ENCODE data around the gene RANBP1.

DNA sequence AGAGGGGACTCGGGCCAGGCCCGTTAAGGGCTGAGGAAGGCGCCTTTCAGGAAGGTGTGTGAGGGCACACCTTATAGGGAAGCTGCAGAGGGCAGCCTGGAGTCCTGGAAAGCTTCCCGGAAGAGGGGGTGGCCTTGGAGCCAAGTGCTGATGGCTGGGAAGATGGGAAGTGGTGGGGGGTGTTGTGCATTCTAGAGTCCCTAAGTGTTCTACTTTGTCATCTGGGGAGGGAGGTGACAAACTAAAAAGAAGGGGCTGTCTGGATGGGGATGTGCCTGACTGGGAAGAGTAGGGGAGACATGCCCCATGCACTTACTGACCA, 22.5 kb downstream of the RANBP1 start:
- TF ChIP-seq, protein P1, sequence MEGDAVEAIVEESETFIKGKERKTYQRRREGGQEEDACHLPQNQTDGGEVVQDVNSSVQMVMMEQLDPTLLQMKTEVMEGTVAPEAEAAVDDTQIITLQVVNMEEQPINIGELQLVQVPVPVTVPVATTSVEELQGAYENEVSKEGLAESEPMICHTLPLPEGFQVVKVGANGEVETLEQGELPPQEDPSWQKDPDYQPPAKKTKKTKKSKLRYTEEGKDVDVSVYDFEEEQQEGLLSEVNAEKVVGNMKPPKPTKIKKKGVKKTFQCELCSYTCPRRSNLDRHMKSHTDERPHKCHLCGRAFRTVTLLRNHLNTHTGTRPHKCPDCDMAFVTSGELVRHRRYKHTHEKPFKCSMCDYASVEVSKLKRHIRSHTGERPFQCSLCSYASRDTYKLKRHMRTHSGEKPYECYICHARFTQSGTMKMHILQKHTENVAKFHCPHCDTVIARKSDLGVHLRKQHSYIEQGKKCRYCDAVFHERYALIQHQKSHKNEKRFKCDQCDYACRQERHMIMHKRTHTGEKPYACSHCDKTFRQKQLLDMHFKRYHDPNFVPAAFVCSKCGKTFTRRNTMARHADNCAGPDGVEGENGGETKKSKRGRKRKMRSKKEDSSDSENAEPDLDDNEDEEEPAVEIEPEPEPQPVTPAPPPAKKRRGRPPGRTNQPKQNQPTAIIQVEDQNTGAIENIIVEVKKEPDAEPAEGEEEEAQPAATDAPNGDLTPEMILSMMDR (IDR thresholded peaks at IDR 0.05) = no peak
- no peak for TF ChIP-seq POLR2A (IDR thresholded peaks at IDR 0.05)
